GM08714 (cell line): ENCODE data around the gene COX6A2.
A peak's percentile ranks its signal among the peaks of the same experiment; 100 is the strongest.

Source experiments
- H3K4me3 ChIP-seq: fragments of 200-500 bp; sonication (Bioruptor generic); 2 replicates; pipeline ENCODE4 v1.5.1; 2014; ENCODE audit warnings: mild to moderate bottlenecking, low read length, inconsistent platforms
- ZNF274 ChIP-seq: IDR thresholded peaks from 2 replicates; pipeline ENCODE4 v1.6.1; 2012; ENCODE audit warnings: mild to moderate bottlenecking, low read depth, low read length

The COX6A2 gene

DNA sequence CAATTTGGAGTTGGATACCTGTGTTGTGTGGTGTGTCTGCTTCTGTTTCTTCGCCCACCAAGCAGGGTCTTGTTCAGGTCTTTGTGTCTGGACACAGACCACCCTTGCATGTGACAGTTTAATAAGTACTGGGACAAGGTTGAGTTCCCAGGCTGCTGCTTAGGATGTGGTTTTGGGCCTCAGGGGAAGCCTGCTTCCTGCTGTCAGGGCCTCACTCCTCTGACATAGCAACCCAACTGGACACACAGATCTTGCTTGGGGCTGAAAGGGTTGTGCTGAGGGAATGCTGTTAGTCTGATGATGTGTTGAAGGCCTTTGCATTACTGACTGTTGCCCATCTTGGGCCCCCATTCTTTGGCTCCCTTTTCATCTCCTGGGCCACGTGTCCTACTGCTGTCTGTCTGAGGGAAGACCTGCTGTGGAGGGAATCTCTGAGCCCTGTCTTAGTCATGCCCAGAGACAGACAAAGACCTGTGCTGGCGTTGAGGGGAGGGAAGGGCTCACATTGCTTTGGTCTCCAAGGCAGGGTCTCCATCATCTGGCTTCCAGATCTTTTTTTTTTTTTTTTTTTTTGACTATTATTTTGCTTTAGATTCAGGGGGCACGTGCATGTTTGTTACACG, 39.1 kb upstream of the COX6A2 start:
- H3K4me3 ChIP-seq: no peak overlapping the region
- TF ChIP-seq ZNF274: no peak

DNA sequence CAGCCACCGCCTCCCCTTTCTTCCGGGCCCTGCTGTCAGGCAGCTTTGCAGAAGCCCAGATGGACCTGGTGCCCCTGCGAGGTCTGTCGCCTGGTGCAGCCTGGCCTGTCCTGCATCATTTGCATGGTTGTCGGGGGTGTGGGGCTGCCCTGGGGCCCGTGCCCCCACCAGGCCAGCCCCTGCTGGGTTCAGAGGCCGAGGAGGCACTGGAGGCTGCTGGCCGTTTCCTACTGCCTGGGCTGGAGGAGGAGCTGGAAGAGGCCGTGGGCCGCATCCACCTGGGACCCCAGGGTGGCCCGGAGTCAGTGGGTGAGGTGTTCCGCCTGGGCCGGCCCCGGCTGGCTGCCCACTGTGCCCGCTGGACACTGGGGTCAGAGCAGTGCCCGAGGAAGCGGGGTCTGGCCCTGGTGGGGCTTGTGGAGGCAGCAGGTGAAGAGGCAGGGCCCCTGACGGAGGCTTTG, 38.3 kb upstream of the COX6A2 start:
- no peak overlapping the region for H3K4me3 ChIP-seq
- TF ChIP-seq ZNF274: no peak

- no peak overlapping the region for H3K4me3 ChIP-seq
- no peak for TF ChIP-seq ZNF274
These were observed 37.7 kb upstream of the COX6A2 start for GRCh38 chr16:31465788-31466370.

DNA sequence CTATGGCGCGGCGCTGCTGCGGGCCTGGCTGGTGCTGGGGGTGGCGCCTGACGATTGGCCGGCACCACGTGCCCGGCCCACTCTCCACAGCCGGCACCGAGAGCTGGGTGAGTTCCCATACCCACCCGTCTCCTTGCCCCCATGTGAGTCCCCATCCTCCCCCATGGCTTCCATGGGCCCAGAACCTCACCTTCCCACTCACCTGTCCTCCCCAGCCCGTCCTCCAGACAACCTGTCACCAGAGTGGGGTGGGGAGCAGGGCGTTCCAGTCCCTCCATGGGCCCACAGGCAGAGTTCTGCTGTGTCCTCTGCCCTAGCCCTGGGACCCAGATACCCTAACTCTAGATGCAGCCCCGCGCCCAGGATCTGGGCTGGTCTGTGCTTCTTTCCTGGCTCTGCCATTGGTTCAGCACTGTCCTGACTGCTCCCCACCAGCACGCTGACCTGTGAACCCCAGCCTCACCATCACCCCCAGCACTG, 36.7 kb upstream of the COX6A2 start:
- H3K4me3 ChIP-seq: no peak overlapping the region
- no peak for TF ChIP-seq ZNF274

DNA sequence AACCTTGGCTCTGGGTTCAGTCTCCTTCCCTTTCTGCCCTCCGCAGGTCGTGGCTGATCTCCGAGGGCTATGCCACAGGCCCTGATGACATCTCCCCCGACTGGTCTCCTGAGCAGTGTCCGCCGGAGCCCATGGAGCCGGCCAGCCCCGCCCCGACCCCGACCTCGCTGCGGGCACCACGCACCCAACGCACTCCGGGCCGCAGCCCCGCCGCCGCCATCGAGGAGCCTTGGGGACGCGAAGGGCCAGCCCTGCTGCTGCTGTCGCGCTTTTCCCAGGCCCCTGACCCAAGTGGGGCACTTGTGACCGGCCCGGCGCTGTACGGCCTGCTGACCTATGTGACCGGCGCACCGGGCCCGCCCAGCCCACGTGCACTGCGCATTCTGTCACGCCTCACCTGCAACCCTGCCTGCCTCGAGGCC, 36.2 kb upstream of the COX6A2 start:
- no peak for TF ChIP-seq ZNF274
- no peak overlapping the region for H3K4me3 ChIP-seq

DNA sequence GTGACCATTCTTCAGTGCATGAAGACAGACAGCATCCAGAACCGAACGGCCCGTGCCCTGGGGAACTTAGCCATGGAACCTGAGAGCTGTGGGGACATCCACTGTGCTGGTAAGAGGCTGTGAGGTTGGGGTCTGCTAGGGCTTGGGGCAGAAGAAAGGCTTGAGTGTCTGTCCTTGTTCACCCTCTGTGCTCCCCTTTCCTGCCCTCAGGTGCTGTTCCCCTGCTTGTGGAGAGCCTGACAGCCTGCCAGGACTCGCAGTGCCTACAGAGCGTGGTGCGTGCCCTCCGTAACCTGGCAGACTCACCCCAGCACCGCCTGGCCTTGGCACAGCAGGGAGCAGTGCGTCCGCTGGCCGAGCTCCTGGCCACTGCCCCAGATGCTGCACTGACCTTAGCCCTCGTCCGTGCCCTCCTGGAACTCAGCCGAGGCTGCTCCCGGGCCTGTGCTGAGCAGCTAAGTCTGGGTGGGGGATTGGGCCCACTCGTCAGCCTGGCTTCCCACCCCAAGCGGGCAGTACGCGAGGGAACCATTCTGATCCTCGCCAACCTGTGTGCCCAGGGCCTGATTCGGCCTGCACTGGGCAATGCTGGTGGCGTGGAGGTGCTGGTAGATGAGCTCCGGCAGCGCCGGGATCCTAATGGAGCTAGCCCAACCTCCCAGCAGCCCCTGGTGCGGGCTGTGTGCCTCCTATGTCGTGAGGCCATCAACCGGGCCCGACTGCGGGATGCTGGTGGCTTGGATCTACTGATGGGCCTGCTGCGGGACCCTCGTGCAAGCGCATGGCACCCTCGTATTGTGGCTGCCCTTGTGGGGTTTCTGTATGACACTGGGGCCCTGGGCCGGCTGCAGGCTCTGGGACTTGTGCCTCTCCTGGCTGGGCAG, 34.0 kb upstream of the COX6A2 start:
- no peak overlapping the region for H3K4me3 ChIP-seq
- no peak for TF ChIP-seq ZNF274

- TF ChIP-seq ZNF274: no peak
- no peak overlapping the region for H3K4me3 ChIP-seq
These were observed 33.2 kb upstream of the COX6A2 start for GRCh38 chr16:31461201-31461920.

GRCh38 chr16:31460582-31461002, 32.4 kb upstream of the COX6A2 start:
- peak overlapping the region; percentile 92 for H3K4me3 ChIP-seq
- no peak for TF ChIP-seq ZNF274

DNA sequence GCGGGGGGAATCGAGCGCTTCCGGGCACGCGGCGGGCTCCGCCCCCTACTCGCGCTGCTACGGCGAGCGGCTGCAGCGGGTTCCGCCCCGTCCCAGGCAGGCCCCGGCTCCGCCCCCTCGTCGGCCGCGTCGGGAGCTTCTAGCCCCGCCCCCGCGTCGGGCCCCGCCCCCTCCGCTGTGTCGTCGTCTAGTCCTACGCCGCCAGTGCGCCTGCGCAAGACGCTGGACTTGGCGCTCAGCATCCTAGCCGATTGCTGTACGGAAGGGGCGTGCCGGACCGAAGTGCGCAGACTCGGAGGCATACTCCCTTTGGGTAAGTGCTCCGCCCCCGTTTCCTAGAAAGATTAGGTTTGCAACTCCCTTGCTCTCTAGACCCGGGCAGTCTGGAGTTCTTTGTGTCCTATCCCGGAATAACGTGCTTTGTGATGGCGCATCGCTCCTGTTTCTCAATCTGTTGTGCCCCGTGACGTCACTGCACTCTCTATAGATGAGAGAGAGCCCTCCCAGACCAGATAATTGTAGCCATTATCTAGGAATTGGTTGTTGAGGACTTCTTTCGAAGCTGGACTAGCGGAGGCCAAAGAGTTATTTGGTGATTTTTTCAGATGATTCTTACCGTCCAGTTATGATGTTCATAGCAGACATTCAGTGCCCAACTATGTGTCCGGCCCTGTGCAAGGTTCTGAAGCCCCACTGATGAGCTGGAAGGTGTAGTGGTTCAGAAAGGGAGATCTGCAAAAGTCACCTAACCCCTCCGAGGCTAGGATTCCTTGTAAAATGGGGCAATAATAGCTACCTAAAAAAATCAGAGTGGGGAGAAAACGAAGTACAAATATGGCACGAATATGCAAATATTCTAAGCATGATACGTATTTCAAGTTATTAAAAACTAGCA, 31.8 kb upstream of the COX6A2 start:
- peak overlapping the region; percentile 92 for H3K4me3 ChIP-seq
- no peak for TF ChIP-seq ZNF274

DNA sequence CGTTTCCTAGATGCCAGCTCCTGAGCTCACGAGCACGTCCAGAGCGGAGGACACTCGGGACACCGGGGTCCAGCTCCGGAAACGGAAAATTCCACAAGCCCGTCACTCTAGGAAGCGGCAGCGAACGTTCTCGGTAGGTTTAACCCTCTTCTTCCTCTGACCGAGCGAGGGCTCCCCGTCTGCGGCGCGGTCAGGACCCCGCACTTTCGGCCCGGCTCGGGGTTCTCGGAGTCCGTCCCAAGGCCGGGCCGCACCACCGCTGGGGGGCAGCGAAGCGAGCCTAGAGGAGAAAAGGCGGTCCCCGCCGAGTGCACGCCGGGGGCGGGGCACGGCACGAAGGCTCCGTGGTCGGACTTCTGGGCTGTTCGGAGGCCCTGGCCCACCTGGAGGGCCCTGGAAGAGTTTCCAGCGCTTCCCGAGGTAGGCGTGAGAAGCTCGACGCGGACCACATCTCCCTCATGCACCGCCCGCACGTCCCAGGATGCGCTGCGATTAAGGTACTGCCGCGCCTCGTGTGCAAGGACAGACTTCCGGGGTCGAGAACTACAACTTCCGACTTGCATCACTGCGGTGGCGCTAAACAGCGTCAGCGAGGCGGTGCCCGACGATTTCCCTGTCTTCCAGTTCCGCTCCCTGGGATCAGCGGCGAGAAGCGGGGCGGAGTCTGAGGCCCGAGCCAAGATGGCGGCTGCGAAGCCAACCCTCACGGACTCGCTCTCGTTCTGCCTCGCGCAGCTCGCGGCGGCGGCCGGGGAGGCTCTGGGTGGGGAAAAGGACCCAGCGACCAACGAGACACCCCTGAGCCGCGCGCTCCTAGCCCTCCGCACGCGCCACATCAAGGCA, 30.9 kb upstream of the COX6A2 start, which contains the start of gene ARMC5:
ARMC5 (plus strand) TSS at position 658 of the 843 bp plus-strand sequence; CDS start at position 682, 24 bp downstream.
- TF ChIP-seq ZNF274: no peak
- H3K4me3 ChIP-seq: peak within 1 kb of the TSS; percentile 92

DNA sequence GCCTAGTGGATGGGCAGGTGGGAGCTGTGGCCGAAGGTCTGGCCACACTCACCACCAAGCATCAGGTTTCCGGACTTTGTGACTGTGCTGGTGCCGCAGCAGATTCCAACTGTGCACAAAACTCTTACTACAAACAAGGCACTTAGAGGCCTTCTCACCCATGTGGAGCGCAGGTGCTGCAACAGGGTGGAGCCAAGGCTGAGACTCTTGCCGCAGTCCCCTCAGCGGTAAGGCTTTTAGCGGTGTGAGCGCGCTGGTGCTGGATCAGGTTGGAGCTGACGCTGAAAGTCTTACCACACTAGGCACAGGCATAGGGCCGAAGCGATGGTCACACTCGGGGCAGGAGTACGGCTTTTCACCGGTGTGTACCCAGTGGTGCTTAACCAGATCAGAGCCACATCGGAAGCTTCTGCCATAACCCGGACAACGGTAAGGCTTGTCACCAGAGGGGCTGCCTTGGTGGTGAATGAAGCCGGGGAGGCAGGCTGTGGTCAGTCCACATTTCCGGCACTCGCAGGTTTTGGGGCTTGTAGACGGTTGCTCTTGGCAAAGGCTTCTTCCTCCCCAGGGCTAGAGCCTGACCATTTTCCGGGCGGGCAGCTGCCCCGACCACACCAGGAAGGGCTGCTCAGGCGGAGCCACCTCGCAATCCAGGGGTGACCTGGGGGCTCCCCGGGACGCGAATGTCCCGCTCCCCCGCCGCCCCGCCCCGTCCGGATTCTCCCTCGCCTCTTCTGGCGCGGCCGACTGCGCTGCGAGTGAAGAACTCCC, 30.1 kb upstream of the COX6A2 start:
- TF ChIP-seq ZNF274: no peak
- peak overlapping the region; percentile 83 for H3K4me3 ChIP-seq

GRCh38 chr16:31456988-31457360, 28.8 kb upstream of the COX6A2 start:
- no peak for TF ChIP-seq ZNF274
- H3K4me3 ChIP-seq: no peak overlapping the region; the same call in 1 of the 2 replicates
